SK-N-DZ (cell line): ENCODE results near the gene GALNTL6.
"Not testable (repeated sequence)": the region's sequence is repeated elsewhere in the genome, so short reads cannot be mapped to it uniquely, and the experiment has no call there.

ENCODE experiments used
- DNase-seq: peaks from one replicate; pipeline ENCODE4 v3.0.0-alpha.2; 2015; ENCODE audit warnings: low spot score

GALNTL6 gene

DNA sequence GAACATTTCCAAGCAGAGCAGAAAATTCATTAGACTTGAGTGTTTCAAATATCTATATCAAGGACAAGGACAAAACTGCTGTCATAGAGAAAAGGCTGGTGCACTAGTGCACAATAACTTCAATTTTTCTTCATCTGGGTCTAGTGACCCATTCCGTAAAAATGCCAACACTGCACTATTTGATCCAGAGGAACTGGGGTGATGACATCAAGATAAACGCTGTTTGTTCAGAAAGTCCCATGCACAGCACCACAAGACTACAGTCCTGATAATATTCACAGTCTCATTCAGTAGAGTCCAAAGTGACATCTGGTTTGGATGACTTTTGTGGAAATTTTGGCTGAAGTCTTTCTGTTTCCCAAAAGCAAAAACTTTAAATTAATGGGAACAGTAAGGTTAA is 1051.9 kb downstream of the GALNTL6 start:
- no peak for DNase-seq

DNA sequence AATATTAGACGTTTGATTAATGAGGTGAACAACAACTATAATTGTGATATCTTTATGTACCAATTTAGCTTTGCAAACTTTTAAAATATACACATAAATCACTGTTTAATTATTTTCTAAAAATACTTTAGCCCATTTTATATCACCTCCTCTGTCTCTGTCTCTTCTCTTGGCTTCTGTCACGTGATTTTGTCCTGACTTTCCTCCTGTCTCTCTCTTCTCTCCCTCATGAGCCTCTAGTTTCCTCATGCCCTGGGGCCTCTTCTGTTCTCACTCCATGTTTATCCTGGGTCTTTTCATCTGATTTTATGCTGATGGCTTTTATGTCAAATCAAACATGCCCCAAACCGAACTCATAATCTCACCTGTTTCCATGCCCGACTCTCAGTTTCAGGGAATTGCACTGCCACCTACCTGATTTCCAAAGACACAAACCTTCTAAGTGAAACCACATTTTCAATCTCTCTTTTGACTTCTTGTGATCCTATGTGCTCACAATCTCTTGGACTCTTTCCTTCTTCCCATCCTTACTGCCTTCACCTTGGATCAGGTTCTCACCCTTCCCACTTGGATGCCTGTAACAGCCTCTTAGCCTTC is 1052.4 kb downstream of the GALNTL6 start:
- no peak for DNase-seq

DNA sequence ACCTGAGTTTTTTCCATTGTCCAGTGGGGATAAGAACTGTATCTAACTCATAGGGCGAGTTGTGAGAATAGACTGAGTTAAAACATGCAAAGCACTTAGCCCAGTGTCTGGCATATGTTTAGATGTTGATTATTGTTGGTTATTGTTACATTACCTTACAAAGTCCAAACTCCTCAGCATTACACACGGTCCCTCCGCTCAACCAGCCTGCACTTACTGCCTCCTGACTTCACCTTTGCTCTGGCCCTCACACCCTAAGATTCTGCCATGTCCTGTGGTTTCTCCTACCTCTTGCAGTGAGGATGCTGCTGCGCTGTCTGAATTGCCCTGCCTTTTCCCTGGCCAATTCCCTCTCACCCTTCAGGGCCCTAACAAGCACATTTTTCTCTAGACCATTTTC is 1053.2 kb downstream of the GALNTL6 start:
- DNase-seq, result no peak

DNA sequence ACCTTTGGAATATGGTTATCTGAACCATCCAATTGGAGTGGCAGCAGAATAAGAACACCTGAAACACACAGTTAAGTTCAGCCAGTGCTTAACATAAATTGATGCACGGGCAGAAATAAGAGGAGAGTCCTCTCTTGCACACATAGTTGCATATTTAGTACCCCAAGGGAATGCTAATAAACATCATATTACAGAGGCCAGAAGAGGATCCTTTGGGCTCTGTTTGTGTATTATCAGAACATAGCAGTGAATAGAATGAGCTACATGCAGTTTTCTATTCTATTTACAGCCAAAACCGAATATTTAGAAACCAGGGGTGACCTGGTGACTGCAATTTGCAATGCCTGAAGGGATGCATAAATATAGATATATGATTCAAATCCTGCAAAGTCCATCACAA is 1054.6 kb downstream of the GALNTL6 start:
- no peak for DNase-seq

DNA sequence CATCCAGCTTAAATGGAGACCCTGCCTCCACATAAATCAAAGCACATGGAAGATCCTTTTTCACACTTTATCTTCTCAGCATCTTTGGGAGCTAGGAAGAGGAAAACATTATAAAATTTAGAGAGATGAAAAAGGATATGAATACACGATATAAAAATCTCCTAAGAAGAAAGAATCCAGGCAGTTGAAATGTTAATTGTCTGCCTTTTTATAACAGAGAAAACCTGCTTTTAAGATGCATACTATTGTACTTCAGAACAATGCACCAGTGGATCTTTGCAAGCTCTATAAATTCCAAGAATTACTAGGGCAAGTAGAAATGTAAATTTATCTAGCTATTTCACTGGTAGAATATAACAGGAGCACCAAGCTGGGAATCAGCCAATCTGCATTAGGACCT is 1055.1 kb downstream of the GALNTL6 start:
- no peak for DNase-seq

DNA sequence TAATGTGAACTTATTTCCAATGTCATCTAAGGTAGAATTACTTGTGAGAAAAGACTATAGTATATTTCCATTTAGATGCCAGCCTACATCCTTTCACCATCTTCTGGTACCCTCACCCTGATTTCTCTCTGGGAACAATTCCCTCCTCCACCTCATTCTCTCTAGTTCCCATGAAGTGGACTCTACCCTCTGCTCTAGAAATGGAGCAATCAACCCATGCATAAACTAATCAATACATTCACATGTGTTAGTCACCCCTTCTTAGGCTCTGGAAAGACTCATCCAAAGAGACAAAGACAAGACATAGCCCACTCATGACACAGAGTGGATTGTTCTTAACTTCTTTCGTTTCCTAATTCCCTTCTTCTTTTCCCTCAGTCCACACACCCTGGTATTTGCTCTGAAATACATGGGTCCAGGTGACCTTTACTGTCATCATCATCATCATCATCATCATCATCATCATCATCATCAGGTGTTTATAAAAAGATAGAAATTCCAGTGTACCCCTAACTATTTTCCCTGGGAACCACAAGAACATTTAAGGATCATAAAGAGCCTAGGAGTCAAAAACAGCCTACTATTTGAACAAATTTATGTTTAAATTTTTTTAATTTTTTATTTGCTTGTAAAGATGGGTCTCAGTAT is 1056.5 kb downstream of the GALNTL6 start:
- DNase-seq, result no peak

DNA sequence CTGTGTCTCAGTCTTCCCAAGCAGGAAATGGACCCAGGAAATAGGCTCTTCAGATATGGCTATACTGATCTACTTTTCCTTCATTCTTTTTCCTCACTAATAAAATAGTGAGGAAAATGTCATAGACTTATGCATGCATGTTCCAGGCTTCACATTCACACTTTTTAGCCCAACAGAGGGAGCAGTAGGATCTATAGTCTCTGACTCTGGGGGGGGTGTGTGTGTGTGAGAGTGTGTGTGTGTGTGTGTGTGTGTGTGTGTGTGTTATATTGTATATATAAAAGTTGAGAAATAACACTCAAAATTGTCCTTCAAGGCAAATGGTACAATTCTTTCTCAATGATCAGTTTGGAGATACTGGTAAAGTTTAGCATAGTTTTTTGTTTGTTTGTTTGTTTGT is 1058.2 kb downstream of the GALNTL6 start:
- DNase-seq, result no peak

DNA sequence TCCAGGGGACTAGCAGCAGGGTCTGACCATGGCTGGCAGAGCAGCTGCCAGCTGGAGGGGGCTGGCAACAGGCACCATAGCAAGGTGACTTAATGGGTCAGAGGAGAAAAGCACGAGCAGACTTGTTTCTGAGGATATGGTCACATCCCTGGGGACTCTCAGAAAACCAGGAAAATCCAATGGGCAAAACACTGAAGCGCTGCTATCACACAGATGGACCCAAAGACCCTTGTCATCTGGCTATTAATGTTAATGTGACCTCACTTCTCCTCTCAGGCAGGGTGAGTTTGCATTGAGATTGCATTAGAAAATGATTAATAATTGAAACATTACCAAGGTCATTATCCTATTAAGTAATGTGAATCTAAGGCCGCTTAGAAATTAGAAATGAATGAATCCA is 1061.7 kb downstream of the GALNTL6 start:
- no peak for DNase-seq

DNA sequence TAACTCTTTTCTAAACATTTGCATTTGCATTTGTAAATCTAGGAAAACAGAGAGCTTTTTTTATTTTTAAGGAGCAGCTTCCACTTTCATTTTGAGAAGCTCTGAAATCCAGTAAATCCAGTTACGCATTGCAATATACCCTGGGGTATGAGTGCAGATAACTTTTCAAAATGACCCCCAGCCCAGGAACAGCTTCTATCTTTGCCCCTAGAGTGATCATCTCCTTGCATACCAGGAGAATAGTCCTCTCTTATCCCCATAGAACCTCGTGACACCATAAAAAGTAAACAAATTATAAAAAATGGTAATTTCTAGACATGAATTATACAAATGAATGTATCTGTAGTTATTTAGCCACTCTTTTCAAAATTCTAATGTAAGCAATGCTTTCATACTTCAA is 1063.2 kb downstream of the GALNTL6 start:
- DNase-seq, result no peak

DNA sequence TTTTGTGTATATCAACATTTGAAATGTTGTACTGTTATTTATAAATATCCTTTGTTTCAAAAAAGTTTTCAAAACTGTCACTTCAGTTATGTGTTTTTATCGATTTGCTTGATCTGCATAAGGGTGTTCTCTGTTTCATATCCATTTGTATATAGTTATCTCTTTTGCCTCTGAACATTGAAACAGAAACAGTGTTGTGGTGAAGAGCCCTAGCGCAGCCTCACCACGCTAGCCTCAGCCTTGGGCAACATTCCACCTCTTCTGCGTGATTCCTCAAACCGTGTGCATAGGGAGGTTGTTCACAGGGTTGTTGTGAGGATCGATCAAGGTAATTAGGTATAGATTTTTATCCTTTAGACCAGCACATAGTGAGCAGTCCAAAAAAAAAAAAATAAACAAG is 1068.4 kb downstream of the GALNTL6 start:
- DNase-seq, result no peak

DNA sequence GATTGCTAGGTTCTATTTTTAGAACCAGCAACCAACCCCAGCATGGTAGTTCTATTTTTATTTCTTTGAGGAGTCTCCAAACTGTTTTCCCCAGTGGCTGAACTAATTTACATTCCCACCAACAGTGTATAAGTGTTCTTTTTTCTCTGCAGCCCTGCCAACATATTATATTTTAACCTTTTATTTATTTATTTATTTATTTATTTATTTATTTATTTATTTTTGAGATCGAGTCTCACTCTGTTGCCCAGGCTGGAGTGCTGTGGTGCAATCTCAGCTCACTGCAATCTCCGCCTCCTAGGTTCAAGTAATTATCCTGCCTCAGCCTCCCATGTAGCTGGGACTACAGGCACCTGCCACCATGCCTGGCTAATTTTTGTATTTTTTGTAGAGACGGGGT is 1074.2 kb downstream of the GALNTL6 start:
- DNase-seq, result not testable (repeated sequence)

DNA sequence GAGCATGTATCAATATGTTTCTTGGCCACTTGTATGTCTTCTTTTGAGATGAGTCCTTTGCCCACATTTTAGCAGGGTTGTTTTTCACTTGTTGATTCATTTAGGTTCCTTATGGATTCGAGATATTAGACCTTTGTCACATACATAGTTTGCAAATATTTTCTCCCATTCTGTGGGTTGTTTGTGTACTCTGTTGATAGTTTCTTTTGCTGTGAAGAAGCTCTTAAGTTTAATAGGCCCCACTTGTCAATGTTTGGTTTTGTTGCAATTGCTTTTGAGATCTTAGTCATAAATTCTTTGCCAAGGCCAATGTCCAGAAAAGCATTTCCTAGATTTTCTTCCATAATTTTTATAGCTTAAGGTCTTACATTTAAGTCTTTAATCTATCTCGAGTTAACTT is 1074.8 kb downstream of the GALNTL6 start:
- DNase-seq, result no peak

DNA sequence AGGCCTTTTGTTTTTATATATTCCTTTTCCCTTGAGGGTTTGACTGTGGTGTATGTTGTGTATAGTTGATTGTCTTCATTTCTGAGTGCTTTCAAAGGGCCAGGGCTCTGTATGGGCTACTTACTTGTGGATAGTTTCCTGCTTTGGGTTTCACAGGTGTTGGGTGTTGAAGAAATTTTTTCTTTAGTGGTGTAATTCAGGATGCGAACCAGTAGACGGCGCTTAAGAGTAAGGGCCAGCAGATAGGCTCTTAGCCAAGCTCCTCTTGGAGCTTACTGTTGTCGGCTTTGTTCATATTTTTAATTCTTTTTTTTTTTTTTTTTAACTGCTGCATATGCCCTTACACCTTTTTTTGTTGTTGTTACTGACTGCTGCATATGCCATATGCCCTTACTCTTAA is 1079.1 kb downstream of the GALNTL6 start:
- no peak for DNase-seq

DNA sequence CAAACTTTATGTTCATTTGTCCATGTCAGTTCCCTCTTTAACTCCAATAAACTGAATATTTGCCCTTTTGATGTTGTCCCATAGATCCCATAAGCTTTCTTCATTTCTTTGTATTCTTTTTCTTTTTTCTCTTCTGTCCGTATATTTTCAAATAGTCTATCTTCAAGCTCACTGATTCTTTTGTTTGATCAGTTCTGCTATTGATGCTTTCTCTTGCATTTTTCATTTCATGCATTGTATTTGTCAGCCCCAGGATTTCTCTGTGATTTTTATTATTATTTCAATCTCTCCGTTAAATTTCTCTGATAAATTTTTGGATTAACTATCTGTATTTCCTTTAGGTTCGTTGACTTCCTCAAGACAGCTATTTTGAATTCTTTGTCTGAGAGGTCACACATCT is 1082.5 kb downstream of the GALNTL6 start:
- DNase-seq, result no peak

DNA sequence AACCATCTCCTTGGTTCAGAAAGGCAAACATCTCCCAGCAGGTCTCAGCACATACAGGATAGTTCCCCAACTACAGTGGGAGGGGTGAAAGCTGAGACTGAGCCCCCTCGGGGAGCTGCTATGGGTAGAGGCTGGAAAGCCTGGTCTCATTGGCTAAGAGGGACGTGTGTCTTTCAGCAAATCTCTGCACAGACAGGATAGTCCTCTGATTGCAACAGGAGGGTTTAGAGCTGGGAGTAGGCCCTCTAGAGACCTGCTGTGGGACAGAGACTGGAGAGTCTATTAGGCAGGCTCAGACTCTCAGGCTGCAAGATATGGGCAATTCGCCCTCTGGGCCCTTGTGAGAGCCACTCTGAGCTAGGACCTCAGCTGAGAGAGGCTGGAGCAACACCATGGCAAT is 1083.8 kb downstream of the GALNTL6 start:
- no peak for DNase-seq

DNA sequence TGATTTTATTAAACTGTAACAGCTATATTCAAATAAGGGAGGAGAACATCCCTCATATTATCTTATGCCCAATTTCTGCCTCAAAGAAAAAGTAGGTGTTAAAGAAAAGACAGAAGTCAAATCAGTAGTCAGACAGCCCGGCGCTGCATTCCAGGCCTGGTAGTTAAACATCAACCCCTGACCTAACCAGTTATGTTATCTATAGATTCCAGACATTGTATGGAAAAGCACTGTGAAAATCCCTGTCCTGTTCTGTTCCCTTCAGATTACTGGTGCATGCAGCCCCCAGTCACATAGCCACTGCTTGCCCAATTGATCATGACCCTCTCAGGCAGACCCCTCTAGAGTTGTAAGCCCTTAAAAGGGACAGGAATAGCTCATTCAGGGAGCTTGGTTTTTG is 1085.5 kb downstream of the GALNTL6 start:
- no peak for DNase-seq

DNA sequence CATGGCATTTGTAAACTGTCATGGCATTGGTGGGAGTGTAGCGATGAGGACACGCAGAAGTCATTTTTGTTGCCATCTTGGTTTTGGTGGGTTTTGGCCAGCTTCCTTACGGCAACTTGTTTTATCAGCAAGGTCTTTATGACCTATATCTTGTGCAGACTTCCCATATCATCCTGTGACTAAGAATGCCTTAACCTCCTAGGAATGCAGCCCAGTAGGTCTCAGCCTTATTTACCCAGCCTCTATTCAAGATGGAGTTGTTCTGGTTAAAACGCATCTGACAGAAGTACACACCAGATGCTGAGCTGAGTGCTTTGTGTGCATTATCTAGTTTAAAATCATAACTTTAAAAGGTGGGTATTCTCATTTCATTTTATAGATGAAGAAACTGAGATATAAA is 1086.7 kb downstream of the GALNTL6 start:
- no peak for DNase-seq

DNA sequence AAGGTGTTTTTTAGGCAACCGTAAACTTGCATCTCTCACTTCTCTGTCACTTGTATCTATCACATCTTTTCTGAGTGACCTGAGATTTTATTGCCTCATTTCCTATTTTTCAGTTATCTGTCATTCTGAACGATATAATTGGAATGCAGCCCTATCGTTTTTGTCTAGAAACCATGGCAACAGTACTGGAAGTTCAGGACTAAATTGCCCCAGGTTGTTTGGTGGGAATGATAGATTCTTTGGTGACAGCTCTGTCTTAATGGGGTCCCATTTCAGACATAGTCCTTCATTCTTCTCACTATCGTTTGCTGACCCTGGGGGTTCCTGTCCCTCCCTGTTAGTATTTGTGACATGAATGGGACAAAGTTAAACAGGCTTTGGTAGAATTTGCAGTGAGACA is 1087.7 kb downstream of the GALNTL6 start:
- DNase-seq, result no peak

DNA sequence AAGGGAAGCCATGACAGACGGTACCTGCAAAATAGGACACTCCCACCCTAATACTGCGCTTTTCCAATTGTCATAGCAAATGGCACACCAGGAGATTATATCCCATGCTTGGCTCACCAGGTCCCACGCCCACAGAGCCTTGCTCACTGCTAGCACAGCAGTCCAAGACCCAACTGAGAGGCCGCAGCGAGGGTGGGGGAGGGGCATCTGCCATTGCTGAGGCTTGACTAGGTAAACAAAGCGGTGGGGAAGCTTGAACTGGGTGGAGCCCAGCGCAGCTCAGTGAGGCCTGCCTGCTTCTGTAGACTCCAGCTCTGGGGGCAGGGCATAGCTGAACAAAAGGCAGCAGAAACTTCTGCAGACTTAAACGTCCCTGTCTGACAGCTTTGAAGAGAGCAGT is 1099.3 kb downstream of the GALNTL6 start:
- not testable (repeated sequence) for DNase-seq

DNA sequence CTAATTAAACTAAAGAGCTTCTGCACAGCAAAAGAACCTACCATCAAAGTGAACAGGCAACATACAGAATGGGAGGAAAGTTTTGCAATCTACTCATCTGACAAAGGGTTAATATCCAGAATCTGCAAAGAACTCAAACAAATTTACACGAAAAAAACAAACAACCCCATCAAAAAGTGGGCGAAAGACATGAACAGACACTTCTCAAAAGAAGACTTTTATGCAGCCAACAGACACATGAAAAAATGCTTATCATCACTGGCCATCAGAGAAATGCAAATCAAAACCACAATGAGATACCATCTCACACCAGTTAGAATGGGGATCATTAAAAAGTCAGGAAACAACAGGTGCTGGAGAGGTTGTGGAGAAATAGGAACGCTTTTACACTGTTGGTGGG is 1104.2 kb downstream of the GALNTL6 start:
- DNase-seq, result not testable (repeated sequence)

DNA sequence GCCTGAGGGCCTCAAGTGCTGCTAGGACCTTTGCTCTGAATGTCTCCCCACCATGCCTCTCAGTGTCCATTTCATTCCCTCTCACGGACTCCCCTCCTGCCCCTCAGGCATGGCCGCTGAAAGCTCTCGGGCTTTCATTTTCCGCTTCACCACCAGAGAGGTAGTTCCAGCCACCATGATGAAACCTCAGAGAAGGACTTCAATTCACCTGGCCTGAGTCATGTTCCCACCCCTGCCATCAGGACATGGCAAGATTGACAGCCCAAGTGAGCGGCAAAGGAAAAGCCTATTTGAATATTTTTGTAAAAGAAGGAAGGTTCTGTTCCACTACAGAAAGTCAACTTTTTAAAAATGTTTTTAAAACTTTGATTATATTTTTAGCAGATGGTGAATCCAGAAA is 1106.1 kb downstream of the GALNTL6 start:
- no peak for DNase-seq

DNA sequence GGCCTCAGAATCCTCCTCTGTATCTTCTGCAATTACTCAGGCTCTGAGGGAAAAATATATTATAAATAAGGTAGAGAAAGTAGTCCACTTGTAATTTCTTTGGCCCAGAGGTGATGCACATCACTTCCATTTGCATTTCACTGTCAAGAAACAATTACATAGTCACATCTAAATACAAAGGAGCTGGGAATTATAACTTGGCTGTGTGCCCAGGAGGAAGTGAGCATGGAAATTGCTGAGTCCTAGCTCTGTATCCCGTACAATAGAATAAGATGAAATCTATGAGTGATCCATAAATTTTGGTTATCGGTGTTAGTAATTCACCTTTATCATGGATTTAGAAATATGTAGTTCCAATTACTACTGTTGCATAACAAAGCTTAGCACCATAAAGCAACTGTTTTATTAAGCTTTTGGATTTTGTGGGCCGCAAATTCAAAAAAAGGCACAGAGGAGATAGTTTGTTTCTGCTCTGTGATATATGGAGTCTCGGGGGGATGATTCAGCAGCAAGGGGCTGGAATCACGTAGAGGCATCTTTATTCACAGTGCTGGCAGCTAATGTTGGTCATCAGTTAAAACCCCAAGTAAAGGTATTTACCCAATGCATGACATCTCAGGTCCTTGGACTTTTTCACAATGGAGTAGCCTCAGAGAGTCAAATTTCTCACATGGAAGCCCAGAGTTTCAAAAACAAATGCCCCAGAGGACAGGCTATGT is 1114.1 kb downstream of the GALNTL6 start:
- no peak for DNase-seq

DNA sequence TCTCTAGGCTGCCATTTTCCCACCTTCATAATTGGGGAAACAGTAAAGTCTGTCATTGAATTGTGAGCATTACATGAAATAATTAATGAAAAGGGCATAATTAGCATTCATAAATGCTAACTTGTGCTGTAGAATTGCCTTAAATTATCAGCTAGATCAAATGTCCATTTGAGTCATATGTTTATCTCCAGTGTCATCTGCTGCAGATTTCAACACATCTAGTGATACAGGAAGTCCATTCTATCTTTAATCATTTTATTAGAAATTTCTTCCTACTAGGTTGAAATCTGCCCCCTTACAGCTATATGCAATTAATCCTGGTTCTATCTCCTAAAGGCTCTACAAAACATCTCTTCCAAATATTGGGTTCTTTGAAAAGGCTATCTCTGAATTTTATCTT is 1115.1 kb downstream of the GALNTL6 start:
- DNase-seq, result no peak
